Endometrium (tissue), 2 donors: Measurements from ENCODE around the gene PTPRG.

ENCODE experiments used
- FAIRE-seq: peaks from 2 replicates; lab custom pipeline; 2012; peaks lifted over from hg19 to GRCh38; lab: Jason Lieb, UNC
- donor health status: control.
- donor health status: control.

The PTPRG gene

DNA sequence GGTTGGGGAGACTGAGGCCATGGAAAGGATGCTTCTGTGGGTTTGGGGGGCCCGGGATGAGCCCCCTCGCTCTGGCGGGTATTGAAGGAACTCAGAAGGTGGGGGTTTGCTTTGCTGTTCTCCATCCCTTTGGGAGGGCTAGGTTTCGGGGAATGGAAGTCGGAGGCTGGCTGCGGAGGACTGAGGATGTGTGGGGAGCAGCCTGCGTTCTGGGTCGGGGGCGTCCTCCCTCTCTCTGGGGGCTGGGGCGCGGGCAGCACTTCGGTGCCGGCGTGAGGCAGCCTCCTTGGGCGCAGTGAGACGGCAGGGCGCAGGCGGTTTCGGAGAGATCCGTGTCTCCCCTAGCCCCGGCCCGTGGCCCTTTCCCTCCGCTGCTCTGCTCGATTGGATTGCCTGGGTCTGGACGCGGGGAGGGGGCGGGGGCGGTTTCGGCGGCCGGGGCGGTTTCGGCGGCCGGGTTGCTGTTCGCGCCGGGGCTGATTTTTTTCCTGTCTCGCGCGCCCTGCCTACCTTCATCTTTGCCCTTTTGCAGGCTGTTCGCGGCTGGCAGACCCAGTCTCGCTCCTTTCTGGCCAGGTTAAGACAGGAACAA is 1.4 kb downstream of the PTPRG start:
- no peak for FAIRE-seq

DNA sequence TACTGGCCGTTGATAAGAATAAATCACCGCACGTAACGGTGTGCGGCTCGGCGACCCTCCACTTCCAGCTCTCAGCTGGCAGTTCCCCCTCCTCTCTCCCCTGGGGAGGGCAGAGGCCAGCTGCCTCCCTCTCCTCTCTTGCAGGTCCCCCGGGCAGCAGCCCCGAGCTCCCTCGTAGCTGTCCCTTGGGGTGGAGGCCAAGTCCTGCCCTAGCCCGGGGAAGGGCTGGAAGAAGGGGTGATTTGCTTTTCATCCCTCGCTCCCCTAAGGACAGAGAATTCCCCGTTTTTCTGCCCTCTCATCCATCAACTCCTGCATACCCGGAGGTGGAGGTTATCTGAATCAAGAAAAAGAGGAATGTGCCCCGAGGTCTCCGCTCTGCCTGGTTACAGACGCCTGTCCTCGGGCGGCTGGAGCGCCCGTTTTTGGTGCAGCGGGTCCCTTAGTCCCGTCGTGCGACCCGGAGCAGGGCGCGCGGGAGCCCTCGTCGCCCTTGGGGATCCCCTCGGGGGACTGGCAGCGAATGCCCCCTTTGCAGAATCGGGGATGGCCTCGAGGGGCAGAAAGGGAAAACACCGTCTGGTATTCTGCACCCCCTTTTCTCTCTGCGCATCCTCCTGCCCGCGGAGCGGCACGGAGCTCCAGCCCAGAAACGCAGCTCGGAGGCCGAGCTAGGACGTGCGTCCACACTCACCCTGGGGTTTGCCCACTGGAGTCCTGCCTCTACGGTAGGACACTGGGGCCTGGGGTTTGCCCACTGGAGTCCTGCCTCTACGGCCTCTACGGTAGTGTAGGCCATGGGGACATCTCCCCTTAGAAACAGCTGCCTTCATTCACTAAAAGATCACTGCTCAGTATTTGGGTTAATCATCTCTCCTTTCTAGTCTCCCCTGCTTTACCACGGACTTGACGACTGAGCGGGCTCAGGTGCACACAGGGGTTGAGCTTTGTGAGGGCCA is 2.2 kb downstream of the PTPRG start:
- FAIRE-seq: no peak

DNA sequence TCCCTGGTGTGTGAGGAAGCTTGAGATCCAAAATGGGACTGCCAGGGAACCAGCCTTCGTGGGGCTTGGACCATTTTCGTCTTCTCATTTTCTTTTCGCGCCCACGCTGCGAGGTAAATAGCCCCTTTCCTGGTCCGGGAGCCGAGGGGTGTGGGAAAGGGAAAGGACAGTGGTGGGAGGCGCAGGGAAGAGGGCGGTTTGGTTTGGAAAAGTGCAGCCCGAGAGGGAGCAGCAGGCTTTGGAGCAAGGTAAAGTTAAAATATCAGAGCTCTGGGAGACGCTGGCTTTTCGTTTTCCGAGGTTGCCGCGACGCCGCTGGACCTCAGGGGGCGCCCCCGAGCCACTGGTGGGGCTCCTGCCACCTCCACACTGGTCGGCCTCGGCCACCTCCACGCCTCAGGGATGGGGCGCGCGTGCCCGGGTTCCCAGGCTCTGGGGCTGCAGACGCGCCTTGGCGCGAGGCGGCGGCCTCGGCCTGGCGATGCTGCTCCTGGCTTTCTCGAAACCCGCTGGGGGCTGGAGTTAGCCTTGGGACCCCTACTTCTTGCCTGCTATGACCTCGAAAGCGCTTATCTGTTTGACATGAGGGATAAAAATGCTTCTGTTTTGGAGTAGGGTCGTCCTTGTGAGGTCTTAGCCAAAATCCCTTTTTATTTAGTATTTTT is 3.2 kb downstream of the PTPRG start:
- FAIRE-seq: no peak

DNA sequence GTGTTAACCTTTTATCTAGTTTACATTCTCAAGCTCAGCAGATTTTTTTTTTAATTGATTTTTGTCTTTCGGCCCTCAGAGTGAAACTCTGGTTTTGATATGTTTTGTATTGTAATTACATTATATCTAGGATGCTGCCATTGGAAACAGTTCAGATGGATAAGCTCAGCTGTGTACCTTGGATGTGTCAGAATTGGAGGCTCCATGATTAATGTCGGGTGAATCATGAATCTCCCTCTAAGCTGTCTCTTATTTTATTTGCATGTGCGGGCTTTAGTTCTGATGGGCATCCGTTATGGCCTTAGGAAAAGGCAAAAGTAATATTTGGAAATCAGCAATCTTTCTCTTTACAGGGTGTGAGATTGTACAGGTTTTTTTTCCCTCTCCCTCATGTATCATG is 4.2 kb downstream of the PTPRG start:
- no peak for FAIRE-seq

GRCh38 chr3:61568127-61568526 is 6.8 kb downstream of the PTPRG start:
- no peak for FAIRE-seq

GRCh38 chr3:61569856-61570580 is 8.6 kb downstream of the PTPRG start:
- FAIRE-seq: no peak

GRCh38 chr3:61570813-61571212 is 9.4 kb downstream of the PTPRG start:
- no peak for FAIRE-seq

GRCh38 chr3:61571516-61572336 is 10.4 kb downstream of the PTPRG start:
- FAIRE-seq: no peak

GRCh38 chr3:61572879-61573278 is 11.5 kb downstream of the PTPRG start:
- no peak for FAIRE-seq

- no peak for FAIRE-seq
Measured at GRCh38 chr3:61573441-61573840, 12.1 kb downstream of the PTPRG start.

DNA sequence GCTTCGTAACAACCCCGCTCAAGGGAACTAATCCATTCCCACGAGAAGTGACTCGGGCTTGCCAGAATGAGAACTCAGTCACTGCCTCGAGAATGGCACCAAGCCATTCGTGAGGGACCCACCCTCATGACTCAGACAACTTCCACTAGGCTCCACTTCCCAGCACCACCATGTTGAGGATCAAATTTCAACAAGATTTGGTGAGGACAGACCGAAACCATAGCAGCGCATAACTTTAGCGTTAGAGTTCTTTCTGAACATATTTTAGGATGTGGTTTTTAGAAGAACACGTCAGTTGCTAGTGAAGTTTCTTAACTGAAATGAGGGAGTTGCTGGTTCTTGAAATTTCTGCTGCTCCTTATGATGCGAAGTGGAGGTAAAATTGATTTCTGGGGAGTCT is 13.5 kb downstream of the PTPRG start:
- FAIRE-seq: no peak

DNA sequence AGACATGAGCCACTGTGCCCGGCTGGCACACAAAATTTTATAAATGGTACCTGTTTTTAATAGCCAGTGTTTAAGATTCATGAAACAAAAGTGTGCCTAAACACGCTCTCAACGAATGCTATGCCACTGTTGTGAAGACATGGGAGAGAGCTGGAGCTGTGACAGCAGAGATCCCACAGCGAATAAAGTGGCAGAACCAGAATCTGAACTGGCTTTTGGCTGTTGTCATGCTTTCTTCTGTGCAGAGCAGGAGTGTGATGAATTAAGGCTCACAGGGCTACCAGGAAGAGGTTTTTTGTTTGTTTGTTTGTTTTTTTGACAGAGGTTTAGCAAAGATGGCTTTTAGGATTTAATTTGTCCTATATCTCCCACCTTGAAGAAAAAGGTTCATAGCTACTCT is 14.5 kb downstream of the PTPRG start:
- FAIRE-seq: no peak

- no peak for FAIRE-seq
Measured at GRCh38 chr3:61577760-61578159, 16.4 kb downstream of the PTPRG start.

- FAIRE-seq: no peak
Measured at GRCh38 chr3:61578667-61579367, 17.4 kb downstream of the PTPRG start.

GRCh38 chr3:61579685-61580084 is 18.3 kb downstream of the PTPRG start:
- no peak for FAIRE-seq

DNA sequence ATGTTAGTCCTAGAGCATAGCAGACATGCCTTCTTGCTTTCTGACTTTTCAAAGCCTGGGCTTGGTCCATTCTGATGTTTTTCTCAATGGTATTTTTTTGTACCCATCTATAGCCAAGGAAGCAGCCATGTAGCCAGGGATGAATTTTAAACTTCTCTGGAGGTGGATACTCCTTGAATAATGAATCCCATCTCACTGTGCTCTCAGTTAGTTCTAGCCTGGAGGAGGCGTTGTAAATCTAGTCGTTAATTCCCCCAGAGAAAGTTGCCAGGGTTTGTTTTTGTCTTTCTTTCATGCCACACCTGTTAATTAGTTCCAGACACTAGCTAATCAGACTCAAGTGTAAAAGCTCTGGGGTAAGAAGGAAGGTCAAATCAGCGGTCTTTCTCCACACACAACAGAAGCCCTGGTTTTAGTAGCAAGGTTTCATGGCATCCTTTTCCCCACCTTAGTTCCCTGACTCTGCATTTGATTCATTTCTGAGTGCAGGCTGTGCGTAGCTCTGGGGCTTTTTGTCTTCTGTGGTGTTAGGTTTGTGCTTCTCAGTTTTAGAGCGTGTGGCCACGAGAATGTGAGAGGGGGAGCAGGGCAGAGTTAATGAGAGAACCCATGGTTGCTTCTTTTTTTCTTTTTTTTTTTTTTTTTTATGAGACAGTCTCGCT is 19.7 kb downstream of the PTPRG start:
- FAIRE-seq: no peak

GRCh38 chr3:61582287-61582686 is 20.9 kb downstream of the PTPRG start:
- FAIRE-seq: no peak

- no peak for FAIRE-seq
Measured at GRCh38 chr3:61582846-61583245, 21.5 kb downstream of the PTPRG start.

GRCh38 chr3:61583890-61584875 is 22.8 kb downstream of the PTPRG start:
- FAIRE-seq: no peak
